ENCODE results near the gene TOX3. TPM values are rescaled to one million over a fixed set of nuclear protein-coding genes. Genes with fewer than 3 reads are reported as not detected.

TOX3 gene
- total RNA-seq, 2 experiments from 2014 or later = not detected

GRCh38 chr16:52544703-52545102 is 2.2 kb downstream of the TOX3 start:
- ATAC-seq (no peak), DNase-seq (no peak)
- POLR2A ChIA-PET = no interaction called here
- Mint-ChIP-seq H3K27me3 (ENCODE audit: low read depth) (peaks cover 43% of the 10 kb centered on the region), H3K27ac (no peak overlapping the region), H3K4me1 (ENCODE audit: low read depth) (peaks cover 3% of the 10 kb centered on the region), H3K36me3 (ENCODE audit: low read depth) (peaks cover 4% of the 10 kb centered on the region), H3K9me3 (ENCODE audit: insufficient read depth) (no peaks in the 10 kb centered on the region), H3K4me3 (no peak overlapping the region)
- CTCF ChIA-PET = no interaction called here

- H3K9me3 Mint-ChIP-seq (ENCODE audit: insufficient read depth) = no peaks in the 10 kb centered on the region
- ChIA-PET POLR2A (no interaction called here), CTCF (no interaction called here)
- ATAC-seq = no peak
- H3K27ac Mint-ChIP-seq = no peak overlapping the region
- H3K27me3 Mint-ChIP-seq (ENCODE audit: low read depth) = peaks cover 38% of the 10 kb centered on the region
- H3K4me1 Mint-ChIP-seq (ENCODE audit: low read depth) = peaks cover 3% of the 10 kb centered on the region
- no peak for DNase-seq
- no peak overlapping the region for H3K4me3 Mint-ChIP-seq
- peaks cover 4% of the 10 kb centered on the region for H3K36me3 Mint-ChIP-seq (ENCODE audit: low read depth)
Observed at GRCh38 chr16:52543654-52544053, 3.3 kb downstream of the TOX3 start.

GRCh38 chr16:52540910-52541309 is 6.0 kb downstream of the TOX3 start:
- Mint-ChIP-seq H3K4me1 (ENCODE audit: low read depth) (no peaks in the 10 kb centered on the region), H3K4me3 (no peak overlapping the region), H3K36me3 (ENCODE audit: low read depth) (no peaks in the 10 kb centered on the region), H3K27me3 (ENCODE audit: low read depth) (peaks cover 19% of the 10 kb centered on the region), H3K9me3 (ENCODE audit: insufficient read depth) (no peaks in the 10 kb centered on the region), H3K27ac (no peak overlapping the region)
- ATAC-seq = no peak
- ChIA-PET CTCF (no interaction called here), POLR2A (no interaction called here)
- no peak for DNase-seq

GRCh38 chr16:52539191-52539590 is 7.8 kb downstream of the TOX3 start:
- peaks cover 4% of the 10 kb centered on the region for H3K27me3 Mint-ChIP-seq (ENCODE audit: low read depth)
- ChIA-PET POLR2A (no interaction called here), CTCF (no interaction called here)
- no peak for DNase-seq
- no peak for ATAC-seq
- H3K4me3 Mint-ChIP-seq = no peak overlapping the region
- no peaks in the 10 kb centered on the region for H3K4me1 Mint-ChIP-seq (ENCODE audit: low read depth)
- H3K27ac Mint-ChIP-seq = no peak overlapping the region
- no peaks in the 10 kb centered on the region for H3K36me3 Mint-ChIP-seq (ENCODE audit: low read depth)
- H3K9me3 Mint-ChIP-seq (ENCODE audit: insufficient read depth) = no peaks in the 10 kb centered on the region

GRCh38 chr16:52538511-52538910 is 8.4 kb downstream of the TOX3 start:
- no peaks in the 10 kb centered on the region for H3K36me3 Mint-ChIP-seq (ENCODE audit: low read depth)
- no peaks in the 10 kb centered on the region for H3K4me1 Mint-ChIP-seq (ENCODE audit: low read depth)
- H3K27me3 Mint-ChIP-seq (ENCODE audit: low read depth) = peaks cover under 1% of the 10 kb centered on the region
- no peak overlapping the region for H3K27ac Mint-ChIP-seq
- POLR2A ChIA-PET = no interaction called here
- ATAC-seq = no peak
- CTCF ChIA-PET = no interaction called here
- no peaks in the 10 kb centered on the region for H3K9me3 Mint-ChIP-seq (ENCODE audit: insufficient read depth)
- H3K4me3 Mint-ChIP-seq = no peak overlapping the region
- no peak for DNase-seq

- no peaks in the 10 kb centered on the region for H3K4me1 Mint-ChIP-seq (ENCODE audit: low read depth)
- no peaks in the 10 kb centered on the region for H3K27me3 Mint-ChIP-seq (ENCODE audit: low read depth)
- CTCF ChIA-PET = no interaction called here
- H3K4me3 Mint-ChIP-seq = no peak overlapping the region
- ATAC-seq = no peak
- H3K9me3 Mint-ChIP-seq (ENCODE audit: insufficient read depth) = no peaks in the 10 kb centered on the region
- POLR2A ChIA-PET = no interaction called here
- DNase-seq = no peak
- H3K36me3 Mint-ChIP-seq (ENCODE audit: low read depth) = no peaks in the 10 kb centered on the region
- no peak overlapping the region for H3K27ac Mint-ChIP-seq
Observed at GRCh38 chr16:52537516-52537915, 9.4 kb downstream of the TOX3 start.

- DNase-seq (no peak), ATAC-seq (no peak)
- Mint-ChIP-seq H3K36me3 (ENCODE audit: low read depth) (no peaks in the 10 kb centered on the region), H3K4me3 (no peak overlapping the region), H3K9me3 (ENCODE audit: insufficient read depth) (no peaks in the 10 kb centered on the region), H3K4me1 (ENCODE audit: low read depth) (no peaks in the 10 kb centered on the region), H3K27me3 (ENCODE audit: low read depth) (no peaks in the 10 kb centered on the region), H3K27ac (no peak overlapping the region)
- ChIA-PET POLR2A (no interaction called here), CTCF (no interaction called here)
Observed at GRCh38 chr16:52535076-52535475, 11.9 kb downstream of the TOX3 start.

GRCh38 chr16:52533296-52533695 is 13.6 kb downstream of the TOX3 start:
- no peak overlapping the region for H3K4me3 Mint-ChIP-seq
- CTCF ChIA-PET = no interaction called here
- no peak for ATAC-seq
- POLR2A ChIA-PET = no interaction called here
- H3K27me3 Mint-ChIP-seq (ENCODE audit: low read depth) = no peaks in the 10 kb centered on the region
- H3K36me3 Mint-ChIP-seq (ENCODE audit: low read depth) = no peaks in the 10 kb centered on the region
- no peaks in the 10 kb centered on the region for H3K9me3 Mint-ChIP-seq (ENCODE audit: insufficient read depth)
- H3K4me1 Mint-ChIP-seq (ENCODE audit: low read depth) = no peaks in the 10 kb centered on the region
- H3K27ac Mint-ChIP-seq = no peak overlapping the region
- DNase-seq = no peak

- Mint-ChIP-seq H3K27ac (no peak overlapping the region), H3K4me3 (no peak overlapping the region), H3K27me3 (ENCODE audit: low read depth) (no peaks in the 10 kb centered on the region), H3K9me3 (ENCODE audit: insufficient read depth) (no peaks in the 10 kb centered on the region), H3K4me1 (ENCODE audit: low read depth) (no peaks in the 10 kb centered on the region), H3K36me3 (ENCODE audit: low read depth) (no peaks in the 10 kb centered on the region)
- ATAC-seq = no peak
- ChIA-PET CTCF (no interaction called here), POLR2A (no interaction called here)
- no peak for DNase-seq
Observed at GRCh38 chr16:52532384-52532783, 14.6 kb downstream of the TOX3 start.

GRCh38 chr16:52529226-52529625 is 17.7 kb downstream of the TOX3 start:
- H3K36me3 Mint-ChIP-seq (ENCODE audit: low read depth) = no peaks in the 10 kb centered on the region
- no peak for DNase-seq
- no peaks in the 10 kb centered on the region for H3K9me3 Mint-ChIP-seq (ENCODE audit: insufficient read depth)
- H3K4me3 Mint-ChIP-seq = no peak overlapping the region
- CTCF ChIA-PET = no interaction called here
- H3K4me1 Mint-ChIP-seq (ENCODE audit: low read depth) = no peaks in the 10 kb centered on the region
- H3K27ac Mint-ChIP-seq = no peak overlapping the region
- ATAC-seq = no peak
- no peaks in the 10 kb centered on the region for H3K27me3 Mint-ChIP-seq (ENCODE audit: low read depth)
- POLR2A ChIA-PET = no interaction called here

- Mint-ChIP-seq H3K36me3 (ENCODE audit: low read depth) (no peaks in the 10 kb centered on the region), H3K27me3 (ENCODE audit: low read depth) (no peaks in the 10 kb centered on the region), H3K4me1 (ENCODE audit: low read depth) (no peaks in the 10 kb centered on the region), H3K9me3 (ENCODE audit: insufficient read depth) (no peaks in the 10 kb centered on the region), H3K4me3 (no peak overlapping the region), H3K27ac (no peak overlapping the region)
- POLR2A ChIA-PET = no interaction called here
- no peak for DNase-seq
- no peak for ATAC-seq
- CTCF ChIA-PET = no interaction called here
Observed at GRCh38 chr16:52528393-52529065, 18.4 kb downstream of the TOX3 start.

- Mint-ChIP-seq H3K27ac (no peak overlapping the region), H3K27me3 (ENCODE audit: low read depth) (no peaks in the 10 kb centered on the region), H3K36me3 (ENCODE audit: low read depth) (no peaks in the 10 kb centered on the region), H3K4me3 (no peak overlapping the region), H3K4me1 (ENCODE audit: low read depth) (no peaks in the 10 kb centered on the region), H3K9me3 (ENCODE audit: insufficient read depth) (no peaks in the 10 kb centered on the region)
- DNase-seq = no peak
- ChIA-PET CTCF (no interaction called here), POLR2A (no interaction called here)
- ATAC-seq = no peak
Observed at GRCh38 chr16:52526830-52527229, 20.1 kb downstream of the TOX3 start.

GRCh38 chr16:52526116-52526828 is 20.7 kb downstream of the TOX3 start:
- DNase-seq (no peak), ATAC-seq (no peak)
- Mint-ChIP-seq H3K4me1 (ENCODE audit: low read depth) (no peaks in the 10 kb centered on the region), H3K27ac (no peak overlapping the region), H3K4me3 (no peak overlapping the region), H3K36me3 (ENCODE audit: low read depth) (no peaks in the 10 kb centered on the region), H3K27me3 (ENCODE audit: low read depth) (no peaks in the 10 kb centered on the region), H3K9me3 (ENCODE audit: insufficient read depth) (no peaks in the 10 kb centered on the region)
- ChIA-PET POLR2A (no interaction called here), CTCF (no interaction called here)

All from activated CD8-positive, alpha-beta T cell treated with anti-CD3 and anti-CD28 coated beads, Interleukin-2, amount 10 ng/mL, durations not matched to agents 7 days and 5 days (primary cell).